H1 (cell line): ENCODE measurements around the gene ZNF521. TPM values are rescaled to one million over a fixed set of nuclear protein-coding genes. Genes with fewer than 3 reads are reported as not detected.

Source experiments
- CTCF ChIA-PET: fragments of 300-600 bp; sonication (Branson Sonifier 250); formaldehyde crosslinking; loops from one replicate; lab custom pipeline; 2021; ENCODE audit not compliant: partially characterized antibody; lab: Charles Lee
- POLR2A ChIA-PET: fragments of 300-600 bp; sonication (Branson Sonifier 250); formaldehyde crosslinking; loops from one replicate; lab custom pipeline; 2021; ENCODE audit warnings: inconsistent platforms; ENCODE audit not compliant: partially characterized antibody; lab: Charles Lee
- DNase-seq, 2 experiments: peaks; one replicate each; pipeline versions ENCODE4 v3.0.0 to v3.0.0-alpha.2; 2010 to 2022; ENCODE audit warnings: low spot score in 2 of 2, low read depth in 1 of 2, mixed read lengths in 1 of 2
- FAIRE-seq: peaks from 2 replicates; lab custom pipeline; 2011; peaks lifted over from hg19 to GRCh38; lab: Jason Lieb, UNC
- H2AFZ ChIP-seq: 2 replicates; pipeline ENCODE4 v1.8.1; 2012; ENCODE audit warnings: low read length, inconsistent platforms
- H2AK5ac ChIP-seq: 2 replicates; pipeline ENCODE4 v1.6.1; 2013; ENCODE audit warnings: low read depth, low read length
- H2BK120ac ChIP-seq: replicated peaks from 2 replicates; pipeline ENCODE3; 2013; ENCODE audit warnings: low read depth, low read length, inconsistent platforms
- H2BK12ac ChIP-seq: 2 replicates; pipeline ENCODE4 v1.6.1; 2013; ENCODE audit warnings: low read depth, low read length
- H2BK15ac ChIP-seq: 2 replicates; pipeline ENCODE4 v1.6.1; 2013; ENCODE audit warnings: low read length
- H2BK20ac ChIP-seq: 2 replicates; pipeline ENCODE4 v1.6.1; 2013; ENCODE audit warnings: low read length
- H2BK5ac ChIP-seq: 2 replicates; pipeline ENCODE4 v1.6.1; 2013; ENCODE audit warnings: low read depth, low read length
- H3K14ac ChIP-seq: 2 replicates; pipeline ENCODE4 v1.6.1; 2013; ENCODE audit warnings: inconsistent platforms; ENCODE audit not compliant: insufficient read length
- H3K18ac ChIP-seq: 2 replicates; pipeline ENCODE4 v1.6.1; 2013; ENCODE audit warnings: low read length; ENCODE audit errors: extremely low read depth
- H3K23ac ChIP-seq: 2 replicates; pipeline ENCODE4 v1.6.1; 2013; ENCODE audit warnings: inconsistent platforms; ENCODE audit not compliant: insufficient read length
- H3K23me2 ChIP-seq: 2 replicates; pipeline ENCODE4 v1.6.1; 2013; ENCODE audit warnings: low read depth, low read length
- H3K27ac ChIP-seq: 2 replicates; pipeline ENCODE4 v1.6.1; 2011; ENCODE audit warnings: low read depth, low read length, inconsistent platforms
- H3K27me3 ChIP-seq, 4 experiments: replicated peaks in 1 of 4; 1 replicate in 1 of 4; 2 replicates in 3 of 4; pipeline versions ENCODE4 v1.6.1 to v1.8.1; 2011 to 2013; ENCODE audit warnings: low read length in 3 of 4, mild to moderate bottlenecking in 3 of 4, inconsistent platforms in 2 of 4, mixed read lengths in 2 of 4, moderate library complexity in 1 of 4; ENCODE audit not compliant: control insufficient read depth in 3 of 4, insufficient read depth in 3 of 4; ENCODE audit errors: extremely low read depth in 1 of 4
- H3K36me3 ChIP-seq, 4 experiments: 2 replicates each; pipeline versions ENCODE4 v1.6.1 to v1.8.1; 2011 to 2013; ENCODE audit warnings: mild to moderate bottlenecking in 4 of 4, low read length in 3 of 4, moderate library complexity in 2 of 4, control low read depth in 1 of 4, inconsistent platforms in 1 of 4; ENCODE audit not compliant: insufficient read depth in 4 of 4, control insufficient read depth in 2 of 4
- H3K4ac ChIP-seq: replicated peaks from 2 replicates; pipeline ENCODE3; 2013; ENCODE audit warnings: low read length, low read depth, mixed read lengths, inconsistent platforms; ENCODE audit not compliant: insufficient read length
- H3K4me1 ChIP-seq, 4 experiments: replicated peaks in 1 of 4; 1 replicate in 1 of 4; 2 replicates in 3 of 4; pipeline versions ENCODE4 v1.6.1 to v1.8.1; 2011 to 2013; ENCODE audit warnings: low read length in 3 of 4, inconsistent platforms in 2 of 4, mixed read lengths in 1 of 4; ENCODE audit not compliant: insufficient read depth in 4 of 4, control insufficient read depth in 3 of 4
- H3K4me2 ChIP-seq, 2 experiments: 2 replicates each; pipeline versions ENCODE4 v1.6.1 to v1.8.1; 2011 to 2013; ENCODE audit warnings: low read depth in 2 of 2, low read length in 2 of 2, control low read depth in 1 of 2, inconsistent platforms in 1 of 2, mild to moderate bottlenecking in 1 of 2; ENCODE audit not compliant: insufficient read depth in 1 of 2
- H3K4me3 ChIP-seq, 4 experiments: fragments of 200-600, 300-600 bp in 1 of 4; sonication (generic), shearing (Covaris generic), sonication (Bioruptor Twin) in 1 of 4; 2 replicates each; pipeline versions ENCODE4 v1.5.1 to v1.8.1; 2011 to 2016; ENCODE audit warnings: low read length in 4 of 4, low read depth in 3 of 4, control low read depth in 2 of 4, inconsistent platforms in 2 of 4, mild to moderate bottlenecking in 2 of 4, mixed read lengths in 1 of 4, moderate library complexity in 1 of 4; ENCODE audit not compliant: insufficient read depth in 2 of 4; ENCODE audit errors: extremely low read depth in 1 of 4
- H3K56ac ChIP-seq: replicated peaks from 2 replicates; pipeline ENCODE3; 2013; ENCODE audit warnings: low read depth, mild to moderate bottlenecking, mixed read lengths, low read length, inconsistent platforms; ENCODE audit not compliant: insufficient read length
- H3K79me1 ChIP-seq: 2 replicates; pipeline ENCODE4 v1.6.1; 2013; ENCODE audit warnings: low read depth, low read length, control low read depth
- H3K79me2 ChIP-seq, 2 experiments: 2 replicates each; pipeline versions ENCODE4 v1.6.1 to v1.8.1; 2012 to 2013; ENCODE audit warnings: low read length in 2 of 2, mild to moderate bottlenecking in 2 of 2, inconsistent platforms in 1 of 2; ENCODE audit not compliant: insufficient read depth in 2 of 2, control insufficient read depth in 1 of 2
- H3K9ac ChIP-seq, 4 experiments: replicated peaks in 1 of 4; 1 replicate in 1 of 4; 2 replicates in 3 of 4; pipeline versions ENCODE4 v1.6.1 to v1.8.1; 2011 to 2013; ENCODE audit warnings: low read depth in 3 of 4, low read length in 3 of 4, control low read depth in 2 of 4, mild to moderate bottlenecking in 2 of 4, moderate library complexity in 2 of 4, inconsistent platforms in 1 of 4; ENCODE audit errors: extremely low read depth in 1 of 4
- H3K9me3 ChIP-seq, 2 experiments: 2 replicates each; pipeline versions ENCODE4 v1.6.1 to v1.8.1; 2012 to 2013; ENCODE audit warnings: mild to moderate bottlenecking in 2 of 2, moderate library complexity in 2 of 2, control low read depth in 1 of 2, inconsistent platforms in 1 of 2, low read depth in 1 of 2, low read length in 1 of 2, mixed read lengths in 1 of 2; ENCODE audit not compliant: insufficient read depth in 2 of 2
- H4K20me1 ChIP-seq, 2 experiments: replicated peaks in 1 of 2; 2 replicates each; pipeline versions ENCODE3 to v1.8.1; 2011 to 2013; ENCODE audit warnings: inconsistent platforms in 2 of 2, low read length in 2 of 2, mild to moderate bottlenecking in 1 of 2; ENCODE audit not compliant: insufficient read depth in 2 of 2, control insufficient read depth in 1 of 2
- H4K5ac ChIP-seq: 2 replicates; pipeline ENCODE4 v1.6.1; 2013; ENCODE audit warnings: low read length, low read depth, mixed read lengths, inconsistent platforms; ENCODE audit not compliant: insufficient read length
- H4K8ac ChIP-seq: 2 replicates; pipeline ENCODE4 v1.8.0; 2013; ENCODE audit warnings: mild to moderate bottlenecking, moderate library complexity, low read length, inconsistent platforms; ENCODE audit not compliant: insufficient read depth; ENCODE audit errors: extremely low read depth
- H4K91ac ChIP-seq: replicated peaks from 2 replicates; pipeline ENCODE3; 2013; ENCODE audit warnings: low read length, mixed read lengths, inconsistent platforms; ENCODE audit not compliant: insufficient read length
- CHD1 ChIP-seq: IDR thresholded peaks from 2 replicates; pipeline ENCODE4 v1.6.1; 2012; ENCODE audit warnings: low read depth, low read length, improper control_type of control experiment
- MAFK ChIP-seq: IDR thresholded peaks from 2 replicates; pipeline ENCODE4 v1.6.1; 2012; ENCODE audit warnings: low read depth, mild to moderate bottlenecking, improper control_type of control experiment, low read length
- WGBS, 2 experiments: shearing (Covaris generic) in 1 of 2; methylation state at CpG; one replicate each; pipeline versions ENCODE4 v1.1.6 to v1.1.7; 2013 to 2015; ENCODE audit warnings: low lambda C conversion rate in 2 of 2, mixed read lengths in 2 of 2, inconsistent platforms in 1 of 2, low coverage in 1 of 2, missing lambda C conversion rate in 1 of 2; ENCODE audit not compliant: insufficient replicate concordance in 2 of 2, insufficient coverage in 1 of 2, insufficient read length in 1 of 2; ENCODE audit errors: extremely low coverage in 1 of 2, missing lambda C conversion rate in 1 of 2; 5-methylcytosine and 5-hydroxymethylcytosine counted together
- polyA plus RNA-seq, 7 experiments: library from polyadenylated mRNA; depleted of rRNA in 3 of 7; stranded (reverse) in 5 of 7; unstranded in 2 of 7; fragments of >200 nt in 5 of 7; fragments of 200-250 nt in 2 of 7; gene quantifications; 1 replicate in 5 of 7; 2 replicates in 1 of 7; 4 replicates in 1 of 7; pipeline versions ENCODE4 v1.2.1 to v1.2.3, GENCODE V29; 2011 to 2013; ENCODE audit warnings: missing spikeins in 2 of 7, mixed read lengths in 2 of 7
- total RNA-seq: library from RNA; stranded (reverse); fragmentation: NEBNext Ultra II Directional; extraction: Animal tissue kit (Norgen Biotek cat#: 25700); gene quantifications from 2 replicates; pipeline ENCODE4 v1.2.1, GENCODE V29; 2021

ZNF521 gene
- total and polyA plus RNA-seq, 2 of the 8 experiments (the other 6 are each of a cell fraction or from before 2014, with no cell fraction given): 9.5 to 15.8 TPM

GRCh38 chr18:25140124-25140961 is 211.6 kb downstream of the ZNF521 start:
- no peak overlapping the region for H2BK5ac ChIP-seq
- H3K56ac ChIP-seq: no peak overlapping the region
- H4K8ac ChIP-seq: no peak overlapping the region
- no peak overlapping the region for H2BK20ac ChIP-seq
- no peak overlapping the region for H4K91ac ChIP-seq
- H3K27me3 ChIP-seq: no peaks in the 10 kb centered on the region
- H2BK120ac ChIP-seq: no peak overlapping the region
- H3K4ac ChIP-seq: no peak overlapping the region
- H3K4me1 ChIP-seq: peaks cover 0 to 3% (median 1%) of the 10 kb centered on the region in 4 experiments; a peak in 2 of 7 replicates
- H2AFZ ChIP-seq: no peak overlapping the region
- H2BK15ac ChIP-seq: no peak overlapping the region
- H3K36me3 ChIP-seq: no peaks in the 10 kb centered on the region
- H3K23ac ChIP-seq: no peak overlapping the region
- FAIRE-seq (no peak), DNase-seq (no peak)
- no peaks in the 10 kb centered on the region for H3K79me2 ChIP-seq
- no peak overlapping the region for H4K5ac ChIP-seq
- 86% methylated on average over 8 of the region's 8 CpGs; no CpG with 5 or more reads in 1 of the 2 experiments for whole genome bisulfite sequencing, 2 experiments
- no peaks in the 10 kb centered on the region for H3K23me2 ChIP-seq
- H3K9me3 ChIP-seq: no peaks in the 10 kb centered on the region
- no peak overlapping the region for H3K27ac ChIP-seq
- no peak overlapping the region for H3K14ac ChIP-seq
- no peak overlapping the region for H2AK5ac ChIP-seq
- no peak overlapping the region for H3K4me2 ChIP-seq
- no peak overlapping the region for H3K4me3 ChIP-seq
- H3K79me1 ChIP-seq: 0 out of 2 replicates have a peak, but pooled peaks cover 2% of the 10 kb centered on the region
- H4K20me1 ChIP-seq: no peaks in the 10 kb centered on the region
- TF ChIP-seq CHD1: no peak
- TF ChIP-seq MAFK: peak; percentile 45
- H3K18ac ChIP-seq: no peak overlapping the region
- no peak overlapping the region for H3K9ac ChIP-seq
- ChIA-PET POLR2A (interaction anchor here (0.5 kb wide), 1 partner anchor 42 kb away, joined by 3 read pairs; no protein-coding TSS in a partner anchor), CTCF (interaction anchor here (0.8 to 1.3 kb wide), 3 partner anchors 49 to 626 kb away, joined by 3 to 4 read pairs (median 3); no protein-coding TSS in a partner anchor)
- no peak overlapping the region for H2BK12ac ChIP-seq
